Right lung (tissue), 10 donors: ENCODE data around the gene DEPDC1. TPM values are rescaled to one million over a fixed set of nuclear protein-coding genes. Genes with fewer than 3 reads are reported as not detected.
"Not testable (repeated sequence)": the region's sequence is repeated elsewhere in the genome, so short reads cannot be mapped to it uniquely, and the experiment has no call there.

Experiments used
- DNase-seq, 2 donors: peaks; one replicate each; pipeline ENCODE4 v3.0.0-alpha.2; 2013
- long read RNA-seq, 8 donors: transcript quantifications; one replicate each; lab custom pipeline, GENCODE V29; 2026
- polyA plus RNA-seq, 5 donors: library from polyadenylated mRNA; unstranded; fragments of 120-200 nt; gene quantifications; one replicate each; pipeline versions ENCODE4 v1.2.1 to v1.2.3, GENCODE V29; 2013; ENCODE audit warnings: inconsistent platforms in 1 of 5, low replicate concordance in 1 of 5; ENCODE audit not compliant: insufficient read length in 5 of 5, insufficient read depth in 1 of 5

Gene DEPDC1
- polyA plus RNA-seq: 10 to 100 TPM in 4 of 5 donors, 1 to 10 TPM in 1; 8.1 to 30.8 (median 16.0) TPM
- long read RNA-seq, donor 1, full-length matches to known transcripts: 1 of 1 reads
- long read RNA-seq, donor 1, partial matches to known transcripts: 0 of 1 reads
- long read RNA-seq, donor 1, other reads (novel, unspliced or antisense): 0 of 1 reads
- long read RNA-seq, donor 2, full-length matches to known transcripts: 3 of 3 reads
- long read RNA-seq, donor 2, partial matches to known transcripts: 0 of 3 reads
- long read RNA-seq, donor 2, other reads (novel, unspliced or antisense): 0 of 3 reads
- long read RNA-seq, donor 3, full-length matches to known transcripts: 2 of 2 reads
- long read RNA-seq, donor 3, partial matches to known transcripts: 0 of 2 reads
- long read RNA-seq, donor 3, other reads (novel, unspliced or antisense): 0 of 2 reads
- long read RNA-seq, donor 4: 0 reads
- long read RNA-seq, donor 5: 0 reads
- long read RNA-seq, donor 6, full-length matches to known transcripts: 1 of 1 reads
- long read RNA-seq, donor 6, partial matches to known transcripts: 0 of 1 reads
- long read RNA-seq, donor 6, other reads (novel, unspliced or antisense): 0 of 1 reads
- long read RNA-seq, donor 7: 0 reads
- long read RNA-seq, donor 8, partial matches to known transcripts: 0 of 1 reads
- long read RNA-seq, donor 8, other reads (novel, unspliced or antisense): 0 of 1 reads

GRCh38 chr1:68496680-68497357 lies at the start of gene DEPDC1:
DEPDC1 (minus strand) TSS chr1:68497082; CDS start chr1:68496999, 83 bp downstream.
- peak; percentile 95 for DNase-seq

- DNase-seq: no peak
Measured at GRCh38 chr1:68544651-68545050, 47.8 kb upstream of the DEPDC1 start.

- DNase-seq: no peak
Measured at GRCh38 chr1:68542586-68542985, 45.7 kb upstream of the DEPDC1 start.

GRCh38 chr1:68538941-68539340 lies 42.1 kb upstream of the DEPDC1 start:
- no peak for DNase-seq

GRCh38 chr1:68528243-68528642 lies 31.4 kb upstream of the DEPDC1 start:
- DNase-seq: no peak

- no peak for DNase-seq
Measured at GRCh38 chr1:68525781-68526180, 28.9 kb upstream of the DEPDC1 start.

- DNase-seq: no peak
Measured at GRCh38 chr1:68521286-68521685, 24.4 kb upstream of the DEPDC1 start.

- DNase-seq: no peak
Measured at GRCh38 chr1:68516066-68516465, 19.2 kb upstream of the DEPDC1 start.

GRCh38 chr1:68511254-68511653 lies 14.4 kb upstream of the DEPDC1 start:
- DNase-seq: no peak

GRCh38 chr1:68506386-68506785 lies 9.5 kb upstream of the DEPDC1 start:
- no peak for DNase-seq

- no peak for DNase-seq
Measured at GRCh38 chr1:68503085-68503484, 6.2 kb upstream of the DEPDC1 start.

GRCh38 chr1:68497358-68497698 lies 446 bp upstream of the DEPDC1 start:
- DNase-seq: no peak

GRCh38 chr1:68495968-68496679 lies 758 bp downstream of the DEPDC1 start:
- no peak for DNase-seq

- no peak for DNase-seq
Measured at GRCh38 chr1:68495532-68495931, 1.4 kb downstream of the DEPDC1 start.

GRCh38 chr1:68493193-68493592 lies 3.7 kb downstream of the DEPDC1 start:
- DNase-seq: no peak

GRCh38 chr1:68492255-68492654 lies 4.6 kb downstream of the DEPDC1 start:
- DNase-seq: not testable (repeated sequence)

- DNase-seq: no peak
Measured at GRCh38 chr1:68490046-68490651, 6.7 kb downstream of the DEPDC1 start.

GRCh38 chr1:68485431-68486022 lies 11.4 kb downstream of the DEPDC1 start:
- DNase-seq: no peak

- DNase-seq: no peak
Measured at GRCh38 chr1:68484618-68485017, 12.3 kb downstream of the DEPDC1 start.

GRCh38 chr1:68481041-68481440 lies 15.8 kb downstream of the DEPDC1 start:
- DNase-seq: no peak

- DNase-seq: no peak
Measured at GRCh38 chr1:68479501-68479900, 17.4 kb downstream of the DEPDC1 start.
